ENCODE results near the gene GJE1. TPM values are rescaled to one million over a fixed set of nuclear protein-coding genes. Genes with fewer than 3 reads are reported as not detected.

The GJE1 gene
- total RNA-seq, 1 donor from 2014 or later, result not detected

DNA sequence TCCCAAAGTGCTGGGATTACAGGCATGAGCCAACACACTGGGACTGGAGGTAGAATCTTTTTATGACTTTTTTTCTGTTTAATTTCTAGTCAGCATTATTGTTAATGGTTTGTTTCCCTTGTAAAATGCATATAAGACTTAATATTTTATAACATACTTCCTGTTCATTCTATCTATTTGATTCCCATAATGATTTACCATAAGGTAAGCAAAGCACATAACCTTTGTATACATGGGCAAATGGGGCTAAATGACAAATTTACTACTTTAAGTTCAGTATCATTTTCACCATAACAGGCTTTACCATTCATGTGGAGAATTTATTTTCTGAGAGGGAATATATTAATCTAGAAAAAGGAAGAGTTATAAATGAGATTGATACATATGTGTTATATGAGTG is 38.6 kb downstream of the GJE1 start:
- DNase-seq (ENCODE audit: low read depth) (no peak), FAIRE-seq (no peak)
- Histone ChIP-seq H3K27me3 (ENCODE audit: control insufficient read depth, insufficient read depth, low read length) (no peaks in the 10 kb centered on the region), H3K4me3 (ENCODE audit: low read depth, low read length) (no peak overlapping the region), H3K36me3 (ENCODE audit: control insufficient read depth, insufficient read depth, low read length) (peaks cover 2% of the 10 kb centered on the region)
- TF ChIP-seq CTCF (IDR thresholded peaks at IDR 0.05; ENCODE audit: insufficient read depth, low read length, severe bottlenecking), result no peak

GRCh38 chr6:142172758-142173157 is 40.0 kb downstream of the GJE1 start:
- Histone ChIP-seq H3K27me3 (ENCODE audit: control insufficient read depth, insufficient read depth, low read length) (no peaks in the 10 kb centered on the region), H3K36me3 (ENCODE audit: control insufficient read depth, insufficient read depth, low read length) (peaks cover 2% of the 10 kb centered on the region), H3K4me3 (ENCODE audit: low read depth, low read length) (no peak overlapping the region)
- no peak for TF ChIP-seq CTCF (IDR thresholded peaks at IDR 0.05; ENCODE audit: insufficient read depth, low read length, severe bottlenecking)
- FAIRE-seq (no peak), DNase-seq (ENCODE audit: low read depth) (no peak)

DNA sequence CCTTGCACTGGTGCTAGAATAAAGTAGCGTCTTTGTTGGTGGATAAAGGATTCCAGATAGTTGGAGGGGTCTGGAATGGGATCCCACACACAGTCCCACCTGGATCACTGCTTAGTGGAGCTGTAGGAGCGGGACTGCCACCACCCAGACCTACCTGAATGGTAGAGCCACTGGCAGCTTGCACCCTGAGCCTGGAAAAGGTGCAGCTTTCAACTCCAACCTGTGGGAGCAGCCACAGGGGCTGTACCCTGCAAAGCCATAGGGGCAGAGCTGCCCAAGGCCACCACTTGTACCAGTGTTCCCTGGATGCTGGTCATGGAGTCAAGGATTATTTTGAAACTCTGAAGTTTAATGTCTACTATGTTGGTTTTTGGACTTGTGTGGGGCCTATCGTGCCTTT is 41.3 kb downstream of the GJE1 start:
- Histone ChIP-seq H3K4me3 (ENCODE audit: low read depth, low read length) (no peak overlapping the region), H3K27me3 (ENCODE audit: control insufficient read depth, insufficient read depth, low read length) (no peaks in the 10 kb centered on the region), H3K36me3 (ENCODE audit: control insufficient read depth, insufficient read depth, low read length) (peaks cover 2% of the 10 kb centered on the region)
- no peak for TF ChIP-seq CTCF (IDR thresholded peaks at IDR 0.05; ENCODE audit: insufficient read depth, low read length, severe bottlenecking)
- DNase-seq (ENCODE audit: low read depth) (no peak), FAIRE-seq (no peak)

GRCh38 chr6:142174703-142175102 is 42.0 kb downstream of the GJE1 start:
- DNase-seq (ENCODE audit: low read depth) (no peak), FAIRE-seq (no peak)
- H3K36me3 ChIP-seq (ENCODE audit: control insufficient read depth, insufficient read depth, low read length), result peaks cover 2% of the 10 kb centered on the region
- TF ChIP-seq CTCF (IDR thresholded peaks at IDR 0.05; ENCODE audit: insufficient read depth, low read length, severe bottlenecking), result no peak
- no peaks in the 10 kb centered on the region for H3K27me3 ChIP-seq (ENCODE audit: control insufficient read depth, insufficient read depth, low read length)
- H3K4me3 ChIP-seq (ENCODE audit: low read depth, low read length), result no peak overlapping the region

- peaks cover 2% of the 10 kb centered on the region for H3K36me3 ChIP-seq (ENCODE audit: control insufficient read depth, insufficient read depth, low read length)
These were observed 45.4 kb downstream of the GJE1 start for GRCh38 chr6:142178129-142178528.

More at GRCh38 chr6:142178129-142178528, 45.4 kb downstream of the GJE1 start:
- Histone ChIP-seq H3K27me3 (ENCODE audit: control insufficient read depth, insufficient read depth, low read length) (no peaks in the 10 kb centered on the region), H3K4me3 (ENCODE audit: low read depth, low read length) (no peak overlapping the region)
- DNase-seq (ENCODE audit: low read depth) (no peak), FAIRE-seq (no peak)
- TF ChIP-seq CTCF (IDR thresholded peaks at IDR 0.05; ENCODE audit: insufficient read depth, low read length, severe bottlenecking), result no peak
